Stimulated activated effector memory CD8-positive, alpha-beta T cell treated with anti-CD3 and anti-CD28 coated beads, Interleukin-12 subunit alpha, Interleukin-12 subunit beta, amount 100 ng/mL, for 72 hours (primary cell): ENCODE results near the gene BEND2.

Experiments used
- ATAC-seq: fragments of 150-1000 bp; cut with Tn5 transposase; 2 replicates; pipeline ENCODE4 v1.10.0; 2021
- DNase-seq, 2 donors: peaks; one replicate each; pipeline ENCODE4 v3.0.0; 2021 to 2022; ENCODE audit warnings: low spot score in 2 of 2
- H3K27ac Mint-ChIP-seq: one replicate; pipeline ENCODE4 v1.8.0; 2022; ENCODE audit warnings: mild to moderate bottlenecking, mixed read lengths
- H3K36me3 Mint-ChIP-seq: one replicate; pipeline ENCODE4 v1.8.0; 2022; ENCODE audit warnings: mild to moderate bottlenecking, mixed read lengths
- H3K4me1 Mint-ChIP-seq: one replicate; pipeline ENCODE4 v1.8.0; 2022; ENCODE audit warnings: mixed read lengths
- H3K4me3 Mint-ChIP-seq: one replicate; pipeline ENCODE4 v1.8.0; 2022; ENCODE audit warnings: mild to moderate bottlenecking, mixed read lengths
- H3K9me3 Mint-ChIP-seq: one replicate; pipeline ENCODE4 v1.8.0; 2022; ENCODE audit warnings: mixed read lengths

BEND2 gene

GRCh38 chrX:18166068-18166467 lies 54.6 kb downstream of the BEND2 start:
- ATAC-seq (no peak), DNase-seq (no peak)
- H3K36me3 Mint-ChIP-seq: no peaks in the 10 kb centered on the region
- H3K4me1 Mint-ChIP-seq: no peaks in the 10 kb centered on the region
- H3K4me3 Mint-ChIP-seq: no peak overlapping the region
- no peaks in the 10 kb centered on the region for H3K9me3 Mint-ChIP-seq
- no peak overlapping the region for H3K27ac Mint-ChIP-seq

GRCh38 chrX:18160369-18160768 lies 60.3 kb downstream of the BEND2 start:
- Mint-ChIP-seq H3K4me1 (no peaks in the 10 kb centered on the region), H3K9me3 (peaks cover 4% of the 10 kb centered on the region), H3K4me3 (no peak overlapping the region), H3K27ac (no peak overlapping the region), H3K36me3 (no peaks in the 10 kb centered on the region)
- ATAC-seq (no peak), DNase-seq (no peak)

- no peak overlapping the region for H3K27ac Mint-ChIP-seq
- H3K9me3 Mint-ChIP-seq: peaks cover 4% of the 10 kb centered on the region
- no peak overlapping the region for H3K4me3 Mint-ChIP-seq
- H3K4me1 Mint-ChIP-seq: no peaks in the 10 kb centered on the region
- ATAC-seq: no peak
- no peaks in the 10 kb centered on the region for H3K36me3 Mint-ChIP-seq
- no peak for DNase-seq
Observed at GRCh38 chrX:18158963-18159362, 61.7 kb downstream of the BEND2 start.

- no peak for ATAC-seq
- H3K36me3 Mint-ChIP-seq: no peaks in the 10 kb centered on the region
- no peak overlapping the region for H3K27ac Mint-ChIP-seq
- no peaks in the 10 kb centered on the region for H3K4me1 Mint-ChIP-seq
- no peak overlapping the region for H3K4me3 Mint-ChIP-seq
- DNase-seq: no peak
- peaks cover under 1% of the 10 kb centered on the region for H3K9me3 Mint-ChIP-seq
Observed at GRCh38 chrX:18151649-18152048, 69.0 kb downstream of the BEND2 start.

GRCh38 chrX:18151157-18151556 lies 69.5 kb downstream of the BEND2 start:
- H3K36me3 Mint-ChIP-seq: no peaks in the 10 kb centered on the region
- no peak overlapping the region for H3K27ac Mint-ChIP-seq
- H3K4me1 Mint-ChIP-seq: no peaks in the 10 kb centered on the region
- no peak for DNase-seq
- no peak overlapping the region for H3K4me3 Mint-ChIP-seq
- ATAC-seq: no peak
- no peaks in the 10 kb centered on the region for H3K9me3 Mint-ChIP-seq

GRCh38 chrX:18149454-18149853 lies 71.2 kb downstream of the BEND2 start:
- no peak overlapping the region for H3K27ac Mint-ChIP-seq
- H3K4me3 Mint-ChIP-seq: no peak overlapping the region
- no peak for DNase-seq
- no peaks in the 10 kb centered on the region for H3K36me3 Mint-ChIP-seq
- no peaks in the 10 kb centered on the region for H3K4me1 Mint-ChIP-seq
- no peak for ATAC-seq
- no peaks in the 10 kb centered on the region for H3K9me3 Mint-ChIP-seq

GRCh38 chrX:18146954-18147353 lies 73.7 kb downstream of the BEND2 start:
- no peaks in the 10 kb centered on the region for H3K9me3 Mint-ChIP-seq
- H3K4me3 Mint-ChIP-seq: no peak overlapping the region
- H3K27ac Mint-ChIP-seq: no peak overlapping the region
- H3K36me3 Mint-ChIP-seq: no peaks in the 10 kb centered on the region
- no peaks in the 10 kb centered on the region for H3K4me1 Mint-ChIP-seq
- DNase-seq (no peak), ATAC-seq (no peak)

- Mint-ChIP-seq H3K36me3 (no peaks in the 10 kb centered on the region), H3K4me3 (no peak overlapping the region), H3K9me3 (no peaks in the 10 kb centered on the region), H3K27ac (no peak overlapping the region), H3K4me1 (no peaks in the 10 kb centered on the region)
- ATAC-seq (no peak), DNase-seq (no peak)
Observed at GRCh38 chrX:18146009-18146408, 74.7 kb downstream of the BEND2 start.

- no peak overlapping the region for H3K4me3 Mint-ChIP-seq
- no peak for DNase-seq
- no peaks in the 10 kb centered on the region for H3K36me3 Mint-ChIP-seq
- ATAC-seq: no peak
- no peaks in the 10 kb centered on the region for H3K9me3 Mint-ChIP-seq
- H3K27ac Mint-ChIP-seq: no peak overlapping the region
- H3K4me1 Mint-ChIP-seq: no peaks in the 10 kb centered on the region
Observed at GRCh38 chrX:18136816-18137215, 83.9 kb downstream of the BEND2 start.

GRCh38 chrX:18133605-18134004 lies 87.1 kb downstream of the BEND2 start:
- Mint-ChIP-seq H3K4me1 (no peaks in the 10 kb centered on the region), H3K36me3 (no peaks in the 10 kb centered on the region), H3K9me3 (no peaks in the 10 kb centered on the region), H3K27ac (no peak overlapping the region), H3K4me3 (no peak overlapping the region)
- ATAC-seq (no peak), DNase-seq (no peak)

GRCh38 chrX:18129690-18130089 lies 91.0 kb downstream of the BEND2 start:
- Mint-ChIP-seq H3K27ac (no peak overlapping the region), H3K9me3 (no peaks in the 10 kb centered on the region), H3K4me3 (no peak overlapping the region), H3K4me1 (no peaks in the 10 kb centered on the region), H3K36me3 (no peaks in the 10 kb centered on the region)
- ATAC-seq: no peak
- no peak for DNase-seq

- Mint-ChIP-seq H3K27ac (no peak overlapping the region), H3K4me1 (no peaks in the 10 kb centered on the region), H3K4me3 (no peak overlapping the region), H3K36me3 (no peaks in the 10 kb centered on the region), H3K9me3 (no peaks in the 10 kb centered on the region)
- ATAC-seq (no peak), DNase-seq (no peak)
Observed at GRCh38 chrX:18126971-18127370, 93.7 kb downstream of the BEND2 start.

- ATAC-seq (no peak), DNase-seq (no peak)
- no peaks in the 10 kb centered on the region for H3K4me1 Mint-ChIP-seq
- H3K27ac Mint-ChIP-seq: no peak overlapping the region
- no peaks in the 10 kb centered on the region for H3K9me3 Mint-ChIP-seq
- H3K36me3 Mint-ChIP-seq: no peaks in the 10 kb centered on the region
- H3K4me3 Mint-ChIP-seq: no peak overlapping the region
Observed at GRCh38 chrX:18119856-18120255, 100.8 kb downstream of the BEND2 start.
